ENCODE results near the gene GPX8. TPM values are rescaled to one million over a fixed set of nuclear protein-coding genes. Genes with fewer than 3 reads are reported as not detected.

The GPX8 gene
- total and polyA plus RNA-seq, 4 donors = 0.68 to 1.2 (median 1.0) TPM

GRCh38 chr5:55141945-55142690 is 17.9 kb upstream of the GPX8 start:
- no peaks in the 10 kb centered on the region for H3K36me3 ChIP-seq (ENCODE audit: control insufficient read depth in 4 of 4, insufficient read depth in 3 of 4, low read depth in 1 of 4, low read length in 3 of 4)
- WGBS = 88% methylated on average over 9 of the region's 9 CpGs
- no peaks in the 10 kb centered on the region for H3K9me3 ChIP-seq (ENCODE audit: control insufficient read depth in 4 of 4, low read length in 3 of 4)
- H3K9ac ChIP-seq (ENCODE audit: low read depth in 1 of 2, low read length in 2 of 2) = no peak overlapping the region
- no peak overlapping the region for H3K27ac ChIP-seq (ENCODE audit: low read depth in 1 of 2, low read length in 2 of 2)
- H3K4me3 ChIP-seq (ENCODE audit: low read depth in 1 of 3, low read length in 3 of 3) = no peak overlapping the region
- H3K4me1 ChIP-seq (ENCODE audit: control insufficient read depth in 4 of 4, insufficient read depth in 4 of 4, low read length in 3 of 4) = peaks cover 0 to 4% (median 3%) of the 10 kb centered on the region in 4 donors
- DNase-seq (ENCODE audit: low spot score) = no peak
- H3K27me3 ChIP-seq (ENCODE audit: control insufficient read depth in 4 of 4, insufficient read depth in 4 of 4, low read length in 3 of 4) = no peaks in the 10 kb centered on the region
- TF ChIP-seq GABPA (IDR thresholded peaks at IDR 0.05 in 1 of 2, conservative IDR thresholded peaks at IDR 0.05 in 1 of 2) = no peak
- TF ChIP-seq RAD21 (IDR thresholded peaks at IDR 0.05) = no peak
- TF ChIP-seq EGR1 (IDR thresholded peaks at IDR 0.05; ENCODE audit: low read depth in 2 of 2) = no peak

- TF ChIP-seq HNF4A (conservative IDR thresholded peaks at IDR 0.05) (peak; percentile 97 to 98), EGR1 (IDR thresholded peaks at IDR 0.05; ENCODE audit: low read depth in 2 of 2) (no peak), RAD21 (IDR thresholded peaks at IDR 0.05) (no peak), RXRA (IDR thresholded peaks at IDR 0.05) (peak in 1 of 2 donors; percentile 21), YY1 (IDR thresholded peaks at IDR 0.05) (no peak), CTCF (IDR thresholded peaks at IDR 0.05; ENCODE audit: low read depth, low read length, missing input control) (no peak), TAF1 (conservative IDR thresholded peaks at IDR 0.05) (no peak), ATF3 (IDR thresholded peaks at IDR 0.05) (no peak), JUND (IDR thresholded peaks at IDR 0.05) (peak; percentile 11 to 27), MAX (IDR thresholded peaks at IDR 0.05) (no peak), HNF4G (IDR thresholded peaks at IDR 0.05) (peak; percentile 95), REST (IDR thresholded peaks at IDR 0.05) (no peak), SP1 (IDR thresholded peaks at IDR 0.05) (peak; percentile 77)
- H3K9ac ChIP-seq (ENCODE audit: low read depth in 1 of 2, low read length in 2 of 2) = no peak overlapping the region
- WGBS = 17% methylated on average over 4 of the region's 4 CpGs
- H3K36me3 ChIP-seq (ENCODE audit: control insufficient read depth in 4 of 4, insufficient read depth in 3 of 4, low read depth in 1 of 4, low read length in 3 of 4) = no peaks in the 10 kb centered on the region
- H3K27me3 ChIP-seq (ENCODE audit: control insufficient read depth in 4 of 4, insufficient read depth in 4 of 4, low read length in 3 of 4) = no peaks in the 10 kb centered on the region
- no peak overlapping the region for H3K27ac ChIP-seq (ENCODE audit: low read depth in 1 of 2, low read length in 2 of 2)
- no peak overlapping the region for H3K4me3 ChIP-seq (ENCODE audit: low read depth in 1 of 3, low read length in 3 of 3)
- H3K4me1 ChIP-seq (ENCODE audit: control insufficient read depth in 4 of 4, insufficient read depth in 4 of 4, low read length in 3 of 4) = peaks cover 0 to 4% (median 3%) of the 10 kb centered on the region in 4 donors
- DNase-seq (ENCODE audit: low spot score) = no peak
- no peaks in the 10 kb centered on the region for H3K9me3 ChIP-seq (ENCODE audit: control insufficient read depth in 4 of 4, low read length in 3 of 4)
Observed at GRCh38 chr5:55143624-55144023, 16.3 kb upstream of the GPX8 start.

Data from liver (tissue), 9 donors.